Stimulated activated naive CD4-positive, alpha-beta T cell (primary cell): ENCODE results near the gene GTSF1L.
"Not testable (repeated sequence)": the region's sequence is repeated elsewhere in the genome, so short reads cannot be mapped to it uniquely, and the experiment has no call there.

ENCODE experiments used
- DNase-seq, 6 experiments: peaks; one replicate each; lab custom pipeline; 2025; lab: John Stamatoyannopoulos, UW

GTSF1L gene

GRCh38 chr20:43726811-43727338, at the start of gene GTSF1L:
GTSF1L (minus strand) TSS chr20:43727002; CDS start chr20:43726694, 308 bp downstream.
- no peak for DNase-seq

- DNase-seq = no peak
Observed at GRCh38 chr20:43774754-43775153, 48.0 kb upstream of the GTSF1L start.

- no peak for DNase-seq
Observed at GRCh38 chr20:43771503-43772190, 44.8 kb upstream of the GTSF1L start.

GRCh38 chr20:43770342-43770741, 43.5 kb upstream of the GTSF1L start:
- no peak for DNase-seq

GRCh38 chr20:43767686-43768474, 41.1 kb upstream of the GTSF1L start:
- no peak for DNase-seq

- DNase-seq = no peak
Observed at GRCh38 chr20:43766917-43767316, 40.1 kb upstream of the GTSF1L start.

GRCh38 chr20:43766385-43766784, 39.6 kb upstream of the GTSF1L start:
- DNase-seq = no peak

- no peak for DNase-seq
Observed at GRCh38 chr20:43765916-43766315, 39.1 kb upstream of the GTSF1L start.

GRCh38 chr20:43762911-43763310, 36.1 kb upstream of the GTSF1L start:
- DNase-seq = no peak

- no peak for DNase-seq
Observed at GRCh38 chr20:43761386-43762340, 34.9 kb upstream of the GTSF1L start.

GRCh38 chr20:43757888-43758287, 31.1 kb upstream of the GTSF1L start:
- not testable (repeated sequence) for DNase-seq

GRCh38 chr20:43755851-43756250, 29.0 kb upstream of the GTSF1L start:
- DNase-seq = no peak

GRCh38 chr20:43755390-43755789, 28.6 kb upstream of the GTSF1L start:
- DNase-seq = no peak

- no peak for DNase-seq
Observed at GRCh38 chr20:43752561-43753301, 25.9 kb upstream of the GTSF1L start.

GRCh38 chr20:43752051-43752360, 25.2 kb upstream of the GTSF1L start:
- no peak for DNase-seq

- no peak for DNase-seq
Observed at GRCh38 chr20:43751167-43752050, 24.6 kb upstream of the GTSF1L start.

GRCh38 chr20:43750774-43751166, 24.0 kb upstream of the GTSF1L start:
- DNase-seq = no peak

- peak; percentile 36 to 87 (median 72) for DNase-seq
Observed at GRCh38 chr20:43749734-43750294, 23.0 kb upstream of the GTSF1L start.

GRCh38 chr20:43748274-43748673, 21.5 kb upstream of the GTSF1L start:
- DNase-seq = no peak
